Panc1 (cell line): ENCODE results near the gene INAFM2. TPM values are rescaled to one million over a fixed set of nuclear protein-coding genes. Genes with fewer than 3 reads are reported as not detected.

Experiments
- ATAC-seq: fragments of 200-7000 bp; cut with Tn5 transposase; 2 replicates; pipeline ENCODE4 v1.9.1; 2020; ENCODE audit warnings: mild to moderate bottlenecking, moderate library complexity
- BruUV-seq: library from RNA; stranded (reverse); fragments of 400-500 nt; replicated peaks from 2 replicates; lab custom pipeline; 2021; lab: Mats Ljungman, UMichigan
- CTCF ChIA-PET: fragments of 300-600 bp; sonication (Branson Sonifier 250); formaldehyde crosslinking; loops from one replicate; lab custom pipeline; 2022; ENCODE audit warnings: antibody characterized with exemption; lab: Charles Lee
- POLR2A ChIA-PET: fragments of 300-600 bp; sonication (Branson Sonifier 250); formaldehyde crosslinking; loops from one replicate; lab custom pipeline; 2022; ENCODE audit warnings: antibody characterized with exemption; lab: Charles Lee
- DNase-seq: peaks from one replicate; pipeline ENCODE4 v3.0.0-alpha.2; 2010; ENCODE audit warnings: low read depth, low spot score
- H3K27ac ChIP-seq: 2 replicates; pipeline ENCODE4 v1.5.1; 2011; ENCODE audit warnings: mild to moderate bottlenecking, low read length, inconsistent platforms
- H3K27me3 ChIP-seq: fragments of 200-500 bp; sonication (Bioruptor generic); 2 replicates; pipeline ENCODE4 v1.6.0; 2014; ENCODE audit warnings: low read length, inconsistent platforms; ENCODE audit not compliant: control insufficient read depth, insufficient read depth
- H3K36me3 ChIP-seq: fragments of 200-500 bp; sonication (Bioruptor generic); 2 replicates; pipeline ENCODE4 v1.5.1; 2014; ENCODE audit warnings: inconsistent platforms, mild to moderate bottlenecking, low read length, moderate library complexity; ENCODE audit not compliant: control insufficient read depth, insufficient read depth
- H3K4me1 ChIP-seq: 2 replicates; pipeline ENCODE4 v1.5.1; 2011; ENCODE audit warnings: inconsistent platforms, mild to moderate bottlenecking, low read length, moderate library complexity; ENCODE audit not compliant: control insufficient read depth, insufficient read depth
- H3K4me3 ChIP-seq, 2 experiments: 2 replicates each; pipeline ENCODE4 v1.5.1; 2011 to 2012; ENCODE audit warnings: low read depth in 2 of 2, low read length in 2 of 2, mild to moderate bottlenecking in 2 of 2, inconsistent platforms in 1 of 2, moderate library complexity in 1 of 2
- H3K9me3 ChIP-seq: fragments of 200-500 bp; sonication (Bioruptor generic); 2 replicates; pipeline ENCODE4 v1.5.1; 2014; ENCODE audit warnings: low read depth, mild to moderate bottlenecking, inconsistent platforms, low read length, moderate library complexity; ENCODE audit not compliant: control insufficient read depth, insufficient read depth
- POLR2AphosphoS5 ChIP-seq: IDR thresholded peaks from 2 replicates; pipeline ENCODE4 v1.6.1; 2012; ENCODE audit warnings: mild to moderate bottlenecking, low read depth, low read length, moderate library complexity
- SIN3A ChIP-seq: IDR thresholded peaks from 2 replicates; pipeline ENCODE4 v1.6.1; 2012; ENCODE audit warnings: low read depth, mild to moderate bottlenecking, low read length, moderate library complexity, borderline replicate concordance; ENCODE audit not compliant: insufficient read depth
- TCF7L2 ChIP-seq: IDR thresholded peaks from 2 replicates; pipeline ENCODE4 v1.6.1; 2011; ENCODE audit warnings: mild to moderate bottlenecking, low read depth, low read length, inconsistent platforms
- in situ Hi-C: cut with HindIII; loops from 2 replicates; pipeline ENCODE4 v1.10.0; 2016; ENCODE audit warnings: low sequenced_read_pairs, low pct_unique_long_range_greater_than_20kb
- intact Hi-C: fragments of 100-400 bp; cut with micrococcal nuclease; formaldehyde crosslinking; loops from one replicate; pipeline ENCODE4 v1.10.0; 2022; ENCODE audit not compliant: unreplicated experiment
- total RNA-seq: library from RNA; stranded (reverse); gene quantifications from one replicate; pipeline ENCODE4 v1.2.1, GENCODE V29; 2021; ENCODE audit not compliant: unreplicated experiment
- TF ChIP-seq, protein P1 (sequence below): fragments of 450-650 bp; IDR thresholded peaks from 2 replicates; pipeline ENCODE4 v1.5.1; 2017; ENCODE audit warnings: mild to moderate bottlenecking
- TF ChIP-seq, protein P2 (sequence below), 2 experiments: IDR thresholded peaks; 2 replicates each; pipeline ENCODE4 v1.6.1; 2011 to 2012; ENCODE audit warnings: low read depth in 2 of 2, control low read depth in 1 of 2, low read length in 1 of 2, mild to moderate bottlenecking in 1 of 2, moderate library complexity in 1 of 2; ENCODE audit not compliant: insufficient read depth in 1 of 2

INAFM2 gene
- total RNA-seq, 1 experiment from 2014 or later: 10.4 TPM

DNA sequence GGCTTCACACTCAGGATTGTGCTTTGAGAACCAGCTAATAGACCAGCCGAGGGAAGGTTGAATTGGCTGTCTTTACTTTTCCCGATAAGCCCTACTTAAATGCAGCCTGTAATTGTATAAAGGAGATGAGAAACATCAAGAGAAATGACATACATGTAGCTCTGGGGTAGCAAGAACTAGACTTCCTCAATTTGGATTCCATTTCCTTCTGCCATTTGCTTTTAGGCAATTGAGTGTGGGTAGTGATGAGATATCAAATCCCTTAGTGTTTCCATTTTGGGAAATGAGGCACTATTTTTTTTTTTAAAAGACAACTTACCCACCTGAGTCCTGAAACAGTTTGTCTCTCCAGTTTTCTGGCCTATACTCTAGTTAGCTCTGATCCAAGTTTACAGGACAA lies 2.2 kb downstream of the INAFM2 start:
- peaks cover 25% of the 10 kb centered on the region for H3K4me1 ChIP-seq
- DNase-seq (no peak), ATAC-seq (no peak)
- H3K27ac ChIP-seq: no peak overlapping the region
- TF ChIP-seq, protein P1, sequence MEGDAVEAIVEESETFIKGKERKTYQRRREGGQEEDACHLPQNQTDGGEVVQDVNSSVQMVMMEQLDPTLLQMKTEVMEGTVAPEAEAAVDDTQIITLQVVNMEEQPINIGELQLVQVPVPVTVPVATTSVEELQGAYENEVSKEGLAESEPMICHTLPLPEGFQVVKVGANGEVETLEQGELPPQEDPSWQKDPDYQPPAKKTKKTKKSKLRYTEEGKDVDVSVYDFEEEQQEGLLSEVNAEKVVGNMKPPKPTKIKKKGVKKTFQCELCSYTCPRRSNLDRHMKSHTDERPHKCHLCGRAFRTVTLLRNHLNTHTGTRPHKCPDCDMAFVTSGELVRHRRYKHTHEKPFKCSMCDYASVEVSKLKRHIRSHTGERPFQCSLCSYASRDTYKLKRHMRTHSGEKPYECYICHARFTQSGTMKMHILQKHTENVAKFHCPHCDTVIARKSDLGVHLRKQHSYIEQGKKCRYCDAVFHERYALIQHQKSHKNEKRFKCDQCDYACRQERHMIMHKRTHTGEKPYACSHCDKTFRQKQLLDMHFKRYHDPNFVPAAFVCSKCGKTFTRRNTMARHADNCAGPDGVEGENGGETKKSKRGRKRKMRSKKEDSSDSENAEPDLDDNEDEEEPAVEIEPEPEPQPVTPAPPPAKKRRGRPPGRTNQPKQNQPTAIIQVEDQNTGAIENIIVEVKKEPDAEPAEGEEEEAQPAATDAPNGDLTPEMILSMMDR: no peak
- TF ChIP-seq SIN3A (no peak), TCF7L2 (no peak), POLR2AphosphoS5 (no peak)
- TF ChIP-seq, protein P2, sequence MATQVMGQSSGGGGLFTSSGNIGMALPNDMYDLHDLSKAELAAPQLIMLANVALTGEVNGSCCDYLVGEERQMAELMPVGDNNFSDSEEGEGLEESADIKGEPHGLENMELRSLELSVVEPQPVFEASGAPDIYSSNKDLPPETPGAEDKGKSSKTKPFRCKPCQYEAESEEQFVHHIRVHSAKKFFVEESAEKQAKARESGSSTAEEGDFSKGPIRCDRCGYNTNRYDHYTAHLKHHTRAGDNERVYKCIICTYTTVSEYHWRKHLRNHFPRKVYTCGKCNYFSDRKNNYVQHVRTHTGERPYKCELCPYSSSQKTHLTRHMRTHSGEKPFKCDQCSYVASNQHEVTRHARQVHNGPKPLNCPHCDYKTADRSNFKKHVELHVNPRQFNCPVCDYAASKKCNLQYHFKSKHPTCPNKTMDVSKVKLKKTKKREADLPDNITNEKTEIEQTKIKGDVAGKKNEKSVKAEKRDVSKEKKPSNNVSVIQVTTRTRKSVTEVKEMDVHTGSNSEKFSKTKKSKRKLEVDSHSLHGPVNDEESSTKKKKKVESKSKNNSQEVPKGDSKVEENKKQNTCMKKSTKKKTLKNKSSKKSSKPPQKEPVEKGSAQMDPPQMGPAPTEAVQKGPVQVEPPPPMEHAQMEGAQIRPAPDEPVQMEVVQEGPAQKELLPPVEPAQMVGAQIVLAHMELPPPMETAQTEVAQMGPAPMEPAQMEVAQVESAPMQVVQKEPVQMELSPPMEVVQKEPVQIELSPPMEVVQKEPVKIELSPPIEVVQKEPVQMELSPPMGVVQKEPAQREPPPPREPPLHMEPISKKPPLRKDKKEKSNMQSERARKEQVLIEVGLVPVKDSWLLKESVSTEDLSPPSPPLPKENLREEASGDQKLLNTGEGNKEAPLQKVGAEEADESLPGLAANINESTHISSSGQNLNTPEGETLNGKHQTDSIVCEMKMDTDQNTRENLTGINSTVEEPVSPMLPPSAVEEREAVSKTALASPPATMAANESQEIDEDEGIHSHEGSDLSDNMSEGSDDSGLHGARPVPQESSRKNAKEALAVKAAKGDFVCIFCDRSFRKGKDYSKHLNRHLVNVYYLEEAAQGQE (IDR thresholded peaks at IDR 0.05; ENCODE audit: insufficient read depth in 1 of 2, low read depth in 2 of 2, low read length in 1 of 2): no peak
- ChIA-PET POLR2A (no interaction called here), CTCF (no interaction called here)
- no TSS peak for BruUV-seq
- in situ Hi-C loops (no loop called here), intact Hi-C loops (no loop called here)
- H3K4me3 ChIP-seq: no peak overlapping the region
- H3K9me3 ChIP-seq: no peaks in the 10 kb centered on the region
- H3K36me3 ChIP-seq: no peaks in the 10 kb centered on the region
- H3K27me3 ChIP-seq: no peaks in the 10 kb centered on the region

DNA sequence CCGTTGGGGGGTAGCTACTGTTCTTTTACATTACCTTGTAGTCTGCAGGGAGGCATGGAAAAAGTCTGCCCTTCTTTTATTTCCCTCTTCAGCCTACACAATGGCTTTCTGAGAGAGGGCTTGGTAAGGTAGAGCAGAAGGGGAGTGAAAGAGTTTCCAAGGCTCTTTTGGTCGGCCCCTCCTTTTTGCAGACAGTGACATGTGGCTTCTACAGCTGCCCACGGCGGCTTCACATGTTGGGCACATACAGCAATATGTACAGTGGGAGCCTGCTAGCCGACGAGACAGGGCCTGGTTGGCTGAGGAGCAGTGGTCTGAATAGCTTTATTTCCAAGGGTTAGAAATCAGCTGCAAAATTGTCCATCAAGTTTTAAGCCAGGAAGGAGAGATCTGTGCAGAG lies 4.0 kb downstream of the INAFM2 start:
- intact Hi-C loops: no loop called here
- H3K4me3 ChIP-seq: no peak overlapping the region
- no peak overlapping the region for H3K27ac ChIP-seq
- H3K27me3 ChIP-seq: no peaks in the 10 kb centered on the region
- no peaks in the 10 kb centered on the region for H3K9me3 ChIP-seq
- peaks cover 25% of the 10 kb centered on the region for H3K4me1 ChIP-seq
- H3K36me3 ChIP-seq: no peaks in the 10 kb centered on the region
- BruUV-seq: no TSS peak
- DNase-seq: no peak
- no peak for ATAC-seq
- in situ Hi-C loops: no loop called here
- TF ChIP-seq, protein P2 (IDR thresholded peaks at IDR 0.05; ENCODE audit: insufficient read depth in 1 of 2, low read depth in 2 of 2, low read length in 1 of 2): no peak
- TF ChIP-seq, protein P1: no peak
- TF ChIP-seq SIN3A (no peak), POLR2AphosphoS5 (no peak), TCF7L2 (no peak)
- CTCF ChIA-PET: interaction anchor here (2.6 kb wide), 1 partner anchor 11 kb away, joined by 10 read pairs; no protein-coding TSS in a partner anchor
- POLR2A ChIA-PET: interaction anchor here (0.9 kb wide), 1 partner anchor 12 kb away, joined by 4 read pairs; no protein-coding TSS in a partner anchor
